C4-2B (cell line): ENCODE measurements around the gene CTIF.

Source experiments
- ZFX ChIP-seq: fragments of 450-650 bp; IDR thresholded peaks from 2 replicates; pipeline ENCODE4 v1.6.1; 2017
- TF ChIP-seq, protein P1 (sequence below): fragments of 450-650 bp; conservative IDR thresholded peaks from 2 replicates; pipeline ENCODE4 v1.5.1; 2017; ENCODE audit warnings: mild to moderate bottlenecking

DNA sequence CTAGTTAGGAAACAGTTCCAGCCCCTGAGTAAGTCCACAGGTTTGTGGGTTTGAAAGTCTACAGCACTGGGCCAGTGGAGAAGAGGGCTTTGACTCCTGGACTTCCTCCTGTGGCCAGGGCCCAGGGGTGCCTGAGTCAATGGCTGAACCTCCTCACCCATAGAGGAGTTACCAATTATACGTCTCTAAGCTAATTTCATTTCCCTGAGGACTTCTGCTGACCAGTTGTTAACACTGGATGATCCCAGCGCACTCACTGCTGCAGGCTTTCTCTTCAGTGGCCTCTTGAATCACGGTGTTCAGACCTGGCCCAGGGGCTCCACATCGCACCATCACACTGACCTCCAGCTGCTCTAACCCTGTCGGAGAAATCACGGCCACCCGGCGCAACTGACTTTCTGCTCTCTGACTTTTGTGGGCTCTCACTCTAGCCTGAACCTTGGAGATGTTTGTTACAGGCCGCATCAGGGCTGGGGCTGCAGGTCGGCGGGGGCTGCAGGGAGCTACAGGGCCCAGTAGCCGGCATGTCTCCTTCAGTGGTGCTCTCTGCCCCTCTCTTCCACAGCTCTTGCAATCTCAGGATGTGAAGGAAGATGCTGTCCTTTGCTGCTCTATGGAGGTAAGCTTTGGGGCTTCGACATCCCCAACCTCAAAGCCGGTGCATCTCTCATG, 318.3 kb downstream of the CTIF start:
- TF ChIP-seq, protein P1, sequence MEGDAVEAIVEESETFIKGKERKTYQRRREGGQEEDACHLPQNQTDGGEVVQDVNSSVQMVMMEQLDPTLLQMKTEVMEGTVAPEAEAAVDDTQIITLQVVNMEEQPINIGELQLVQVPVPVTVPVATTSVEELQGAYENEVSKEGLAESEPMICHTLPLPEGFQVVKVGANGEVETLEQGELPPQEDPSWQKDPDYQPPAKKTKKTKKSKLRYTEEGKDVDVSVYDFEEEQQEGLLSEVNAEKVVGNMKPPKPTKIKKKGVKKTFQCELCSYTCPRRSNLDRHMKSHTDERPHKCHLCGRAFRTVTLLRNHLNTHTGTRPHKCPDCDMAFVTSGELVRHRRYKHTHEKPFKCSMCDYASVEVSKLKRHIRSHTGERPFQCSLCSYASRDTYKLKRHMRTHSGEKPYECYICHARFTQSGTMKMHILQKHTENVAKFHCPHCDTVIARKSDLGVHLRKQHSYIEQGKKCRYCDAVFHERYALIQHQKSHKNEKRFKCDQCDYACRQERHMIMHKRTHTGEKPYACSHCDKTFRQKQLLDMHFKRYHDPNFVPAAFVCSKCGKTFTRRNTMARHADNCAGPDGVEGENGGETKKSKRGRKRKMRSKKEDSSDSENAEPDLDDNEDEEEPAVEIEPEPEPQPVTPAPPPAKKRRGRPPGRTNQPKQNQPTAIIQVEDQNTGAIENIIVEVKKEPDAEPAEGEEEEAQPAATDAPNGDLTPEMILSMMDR, result no peak
- no peak for TF ChIP-seq ZFX
